Endodermal cell (in vitro differentiated cells): ENCODE data around the gene ADARB1. TPM values are rescaled to one million over a fixed set of nuclear protein-coding genes. Genes with fewer than 3 reads are reported as not detected.
A peak's percentile ranks its signal among the peaks of the same experiment; 100 is the strongest.

Experiments used
- DNase-seq: peaks from one replicate; pipeline ENCODE4 v3.0.0-alpha.2; 2017
- H3K27ac ChIP-seq: 2 replicates; pipeline ENCODE4 v1.5.1; 2013; ENCODE audit warnings: mild to moderate bottlenecking, low read depth, low read length, moderate library complexity
- H3K27me3 ChIP-seq: 2 replicates; pipeline ENCODE4 v1.6.1; 2013; ENCODE audit warnings: mild to moderate bottlenecking, low read length, moderate library complexity; ENCODE audit not compliant: insufficient read depth, control insufficient read depth, poor library complexity, severe bottlenecking
- H3K36me3 ChIP-seq: 2 replicates; pipeline ENCODE4 v1.7.0; 2013; ENCODE audit warnings: mild to moderate bottlenecking, low read length, moderate library complexity; ENCODE audit not compliant: control insufficient read depth, insufficient read depth
- H3K4me1 ChIP-seq: one replicate; pipeline ENCODE4 v1.7.0; 2013; ENCODE audit warnings: low read length; ENCODE audit not compliant: control insufficient read depth, insufficient read depth
- H3K4me3 ChIP-seq: 2 replicates; pipeline ENCODE4 v1.5.1; 2013; ENCODE audit warnings: mild to moderate bottlenecking, low read length, moderate library complexity
- H3K9ac ChIP-seq: 2 replicates; pipeline ENCODE4 v1.6.1; 2013; ENCODE audit warnings: mild to moderate bottlenecking, low read length, moderate library complexity; ENCODE audit not compliant: poor library complexity, severe bottlenecking; ENCODE audit errors: extremely low read depth
- H3K9me3 ChIP-seq: 2 replicates; pipeline ENCODE4 v1.6.1; 2013; ENCODE audit warnings: mild to moderate bottlenecking, low read length, moderate library complexity; ENCODE audit not compliant: control insufficient read depth
- H3K27ac Mint-ChIP-seq: 2 replicates; pipeline ENCODE4 v1.8.0; 2020; ENCODE audit warnings: mixed read lengths
- H3K27me3 Mint-ChIP-seq: 2 replicates; pipeline ENCODE4 v1.8.0; 2021; ENCODE audit warnings: mild to moderate bottlenecking, mixed read lengths; ENCODE audit not compliant: insufficient read depth
- H3K36me3 Mint-ChIP-seq: 2 replicates; pipeline ENCODE4 v1.8.0; 2020; ENCODE audit warnings: low read depth, mixed read lengths
- H3K4me1 Mint-ChIP-seq: 2 replicates; pipeline ENCODE4 v1.8.0; 2020; ENCODE audit warnings: mixed read lengths
- H3K4me3 Mint-ChIP-seq: 2 replicates; pipeline ENCODE4 v1.8.0; 2020; ENCODE audit warnings: mild to moderate bottlenecking, moderate library complexity, mixed read lengths
- H3K9me3 Mint-ChIP-seq: 2 replicates; pipeline ENCODE4 v1.8.0; 2020; ENCODE audit warnings: mild to moderate bottlenecking, mixed read lengths
- CTCF ChIP-seq: fragments of 200-600 bp; sonication (generic); conservative IDR thresholded peaks from 2 replicates; pipeline ENCODE4 v1.5.0; 2021; ENCODE audit warnings: antibody characterized with exemption, mild to moderate bottlenecking
- WGBS, 2 experiments: methylation state at CpG; one replicate each; pipeline versions ENCODE4 v1.1.5 to v1.1.7; 2013; ENCODE audit warnings: missing lambda C conversion rate in 2 of 2, mixed read lengths in 1 of 2; ENCODE audit not compliant: insufficient coverage in 1 of 2, insufficient read length in 1 of 2; 5-methylcytosine and 5-hydroxymethylcytosine counted together
- total RNA-seq, 2 donors: library from RNA; stranded (reverse); fragmentation: NEBNext Ultra II Directional in 1 of 2; extraction: Animal tissue kit (Norgen Biotek cat#: 25700) in 1 of 2; gene quantifications; 2 replicates in 1 of 2; 3 replicates in 1 of 2; pipeline ENCODE4 v1.2.1, GENCODE V29; 2021

ADARB1 gene
- total RNA-seq, 2 donors from 2014 or later: 11.5 to 20.1 TPM

- Histone ChIP-seq H3K4me1 (peaks cover 6% of the 10 kb centered on the region), H3K27me3 (no peaks in the 10 kb centered on the region), H3K9ac (no peak overlapping the region), H3K9me3 (no peaks in the 10 kb centered on the region), H3K27ac (no peak overlapping the region), H3K4me3 (no peak overlapping the region), H3K36me3 (no peaks in the 10 kb centered on the region)
- Mint-ChIP-seq H3K9me3 (no peaks in the 10 kb centered on the region), H3K4me3 (no peak overlapping the region), H3K27ac (no peak overlapping the region), H3K36me3 (no peaks in the 10 kb centered on the region), H3K27me3 (peaks cover 2% of the 10 kb centered on the region), H3K4me1 (peaks cover 6% of the 10 kb centered on the region)
- no peak for DNase-seq
- TF ChIP-seq CTCF: no peak
- 91 to 93% methylated on average over 11 to 12 of the region's 12 CpGs for WGBS, 2 experiments
Measured at GRCh38 chr21:45097827-45098387, 23.5 kb downstream of the ADARB1 start.

GRCh38 chr21:45098867-45099266 is 24.5 kb downstream of the ADARB1 start:
- Histone ChIP-seq H3K36me3 (no peaks in the 10 kb centered on the region), H3K27me3 (no peaks in the 10 kb centered on the region), H3K27ac (no peak overlapping the region), H3K9ac (no peak overlapping the region), H3K9me3 (no peaks in the 10 kb centered on the region), H3K4me1 (peaks cover 6% of the 10 kb centered on the region), H3K4me3 (no peak overlapping the region)
- no peak overlapping the region for H3K4me3 Mint-ChIP-seq
- 71% methylated on average over 3 to 4 of the region's 4 CpGs for WGBS, 2 experiments
- DNase-seq: no peak
- no peaks in the 10 kb centered on the region for H3K9me3 Mint-ChIP-seq
- no peak overlapping the region for H3K27ac Mint-ChIP-seq
- TF ChIP-seq CTCF: peak; percentile 73
- peaks cover 6% of the 10 kb centered on the region for H3K4me1 Mint-ChIP-seq
- H3K27me3 Mint-ChIP-seq: peaks cover 2% of the 10 kb centered on the region
- H3K36me3 Mint-ChIP-seq: no peaks in the 10 kb centered on the region

GRCh38 chr21:45099571-45099970 is 25.2 kb downstream of the ADARB1 start:
- Histone ChIP-seq H3K4me3 (no peak overlapping the region), H3K9me3 (no peaks in the 10 kb centered on the region), H3K9ac (no peak overlapping the region), H3K36me3 (no peaks in the 10 kb centered on the region), H3K27ac (no peak overlapping the region), H3K27me3 (no peaks in the 10 kb centered on the region), H3K4me1 (peaks cover 6% of the 10 kb centered on the region)
- Mint-ChIP-seq H3K4me1 (peaks cover 6% of the 10 kb centered on the region), H3K9me3 (no peaks in the 10 kb centered on the region), H3K27ac (no peak overlapping the region), H3K4me3 (no peak overlapping the region), H3K27me3 (peaks cover 2% of the 10 kb centered on the region), H3K36me3 (no peaks in the 10 kb centered on the region)
- 98% methylated on average over 2 of the region's 3 CpGs; no CpG with 5 or more reads in 1 of the 2 experiments for WGBS, 2 experiments
- no peak for TF ChIP-seq CTCF
- DNase-seq: no peak
